ENCODE data around the gene POU2AF2.
"Not testable (repeated sequence)": the region's sequence is repeated elsewhere in the genome, so short reads cannot be mapped to it uniquely, and the experiment has no call there.

The POU2AF2 gene

GRCh38 chr11:111301842-111302118, 56.3 kb downstream of the POU2AF2 start:
- no peak for DNase-seq

GRCh38 chr11:111302298-111302697, 56.8 kb downstream of the POU2AF2 start:
- no peak for DNase-seq

- DNase-seq: no peak
Observed at GRCh38 chr11:111303461-111303860, 57.9 kb downstream of the POU2AF2 start.

- no peak for DNase-seq
Observed at GRCh38 chr11:111305162-111305802, 59.8 kb downstream of the POU2AF2 start.

DNA sequence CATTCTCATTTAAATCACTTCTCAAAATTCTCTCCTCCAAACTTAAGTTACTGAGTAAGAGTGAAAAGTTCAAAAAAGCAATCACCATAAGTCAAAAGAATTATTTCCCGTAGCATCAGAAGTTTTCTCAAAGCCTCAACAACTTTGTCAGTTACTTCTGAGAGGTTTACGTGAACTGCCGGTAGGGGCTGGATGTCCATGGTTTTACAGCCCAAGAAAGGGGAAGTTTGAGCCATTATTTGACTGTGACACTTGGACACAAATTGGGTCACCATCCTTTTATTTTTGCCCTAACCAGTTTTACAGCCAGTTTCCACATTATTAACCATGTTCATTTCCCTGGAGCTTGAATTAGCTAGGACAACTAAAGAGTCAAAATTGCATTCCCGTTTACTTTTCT, 60.4 kb downstream of the POU2AF2 start:
- no peak for DNase-seq

DNA sequence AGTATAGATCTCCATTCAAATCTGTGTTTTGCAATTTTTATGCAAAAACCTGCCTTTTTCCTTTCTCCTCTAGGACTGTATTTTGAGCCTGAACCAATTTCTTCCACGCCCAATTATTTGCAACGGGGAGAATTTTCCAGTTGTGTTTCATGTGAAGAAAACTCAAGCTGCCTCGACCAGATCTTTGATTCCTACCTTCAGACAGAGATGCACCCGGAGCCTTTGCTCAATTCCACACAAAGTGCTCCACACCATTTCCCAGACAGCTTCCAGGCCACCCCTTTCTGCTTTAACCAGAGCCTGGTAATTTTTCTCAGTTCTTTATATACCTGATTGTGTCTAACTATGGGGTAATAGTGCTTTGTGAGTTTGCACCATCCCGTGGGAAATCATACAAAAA, 60.8 kb downstream of the POU2AF2 start:
- DNase-seq: no peak

GRCh38 chr11:111307472-111308108, 62.1 kb downstream of the POU2AF2 start:
- DNase-seq: no peak

- no peak for DNase-seq
Observed at GRCh38 chr11:111308140-111308539, 62.6 kb downstream of the POU2AF2 start.

DNA sequence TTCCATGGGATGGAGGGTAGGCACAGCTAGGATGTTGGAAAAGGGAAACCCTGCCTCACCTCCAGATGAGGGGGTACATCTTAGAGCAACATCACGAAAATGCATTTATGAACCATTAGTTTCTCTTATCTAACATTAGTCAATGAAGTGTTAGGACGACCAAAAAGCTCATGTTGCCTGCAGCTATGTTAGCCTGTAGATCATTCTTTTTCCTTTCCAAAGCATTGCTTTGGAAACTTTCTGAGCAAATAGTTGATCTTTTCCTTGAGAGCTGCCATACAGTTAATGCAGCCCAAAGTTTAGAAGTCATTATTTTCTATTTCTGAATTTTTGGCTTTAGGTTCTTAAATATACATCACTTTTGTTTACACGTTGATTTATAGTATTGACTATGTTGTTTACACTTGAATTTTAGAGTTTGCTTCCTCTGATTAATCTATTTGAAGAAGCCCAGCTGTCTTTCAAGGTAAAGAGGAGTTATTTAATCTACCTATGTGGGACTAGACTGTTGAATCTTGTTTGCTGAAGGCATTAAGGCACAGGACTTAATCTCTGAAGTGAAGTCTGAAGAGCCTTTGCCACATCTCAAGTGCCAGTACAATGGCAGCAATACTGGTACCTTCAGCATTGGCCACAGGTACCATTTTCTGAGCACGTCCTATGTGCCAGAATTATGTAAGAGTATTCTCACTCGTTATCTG, 63.8 kb downstream of the POU2AF2 start:
- no peak for DNase-seq

DNA sequence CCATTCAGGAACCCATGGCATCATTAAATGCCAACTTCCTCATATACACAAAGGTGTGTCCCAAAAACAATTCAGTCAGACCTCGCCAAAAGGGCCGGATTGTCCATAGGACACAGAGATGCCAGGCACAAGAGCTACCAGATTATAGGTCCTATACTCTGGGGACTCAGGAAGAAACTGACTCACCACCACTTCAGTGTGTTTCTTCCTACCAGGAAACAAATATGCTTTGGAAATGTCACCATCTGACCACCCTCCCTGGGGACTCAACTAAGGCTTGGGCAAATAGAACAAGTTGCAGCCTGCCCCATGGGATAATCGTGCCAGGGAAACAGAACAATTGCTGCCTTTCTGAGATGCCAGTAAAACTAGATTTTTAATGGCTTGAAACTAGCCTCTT, 64.6 kb downstream of the POU2AF2 start:
- DNase-seq: no peak

DNA sequence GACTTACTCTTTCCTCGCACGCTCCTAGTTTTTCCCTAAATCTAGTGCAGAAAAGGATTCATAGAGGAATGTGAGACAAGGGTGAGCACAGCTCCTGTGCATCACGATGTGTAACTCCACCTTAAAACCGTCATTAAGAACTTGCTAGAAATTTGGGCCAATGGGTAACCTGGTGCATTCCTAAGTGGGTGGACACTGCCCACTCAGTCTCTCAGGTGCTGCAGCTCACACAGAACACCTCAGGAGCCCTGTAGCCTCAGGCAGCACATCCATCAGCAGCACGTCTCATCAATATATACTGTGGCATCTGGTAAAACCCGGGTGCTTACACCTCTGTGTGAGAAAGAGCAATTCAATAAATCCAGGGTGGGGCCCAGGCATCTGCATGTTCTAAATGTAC, 65.2 kb downstream of the POU2AF2 start:
- DNase-seq: no peak

- DNase-seq: no peak
Observed at GRCh38 chr11:111312076-111312475, 66.6 kb downstream of the POU2AF2 start.

DNA sequence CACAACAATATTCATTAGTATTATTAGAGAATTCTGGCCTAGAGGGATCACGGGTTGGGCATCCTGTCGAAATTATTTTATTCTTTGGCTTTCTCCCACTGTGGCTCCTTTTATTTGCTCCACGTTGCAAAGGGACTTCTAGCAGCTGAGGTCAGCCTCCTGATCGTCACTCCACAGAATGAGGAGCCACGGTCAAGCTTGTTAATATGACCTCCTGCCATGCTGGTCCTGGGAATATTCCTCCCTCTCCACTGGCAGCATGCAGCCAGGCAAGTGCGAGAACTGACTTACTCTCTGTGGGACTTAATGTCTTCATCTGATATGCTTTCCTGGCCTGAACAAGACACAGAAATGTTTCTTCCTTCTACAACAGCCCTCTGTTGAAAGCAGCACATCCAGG, 73.8 kb downstream of the POU2AF2 start:
- no peak for DNase-seq

DNA sequence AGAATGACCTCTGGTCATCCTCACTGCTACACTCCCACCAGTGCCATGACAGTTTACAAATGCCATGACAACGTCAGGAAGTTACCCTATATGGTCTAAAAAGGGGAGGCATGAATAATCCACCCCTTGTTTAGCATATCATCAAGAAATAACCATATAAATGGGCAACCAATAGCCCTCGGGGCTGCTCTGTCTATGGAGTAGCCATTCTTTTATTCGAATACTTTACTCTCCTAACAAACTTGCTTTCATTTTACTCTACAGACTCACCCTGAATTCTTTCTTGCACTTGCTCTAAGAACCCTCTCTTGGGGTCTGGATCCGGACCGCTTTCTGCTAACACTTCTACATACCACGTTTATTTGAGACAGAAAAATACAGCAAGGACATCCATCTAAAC, 74.7 kb downstream of the POU2AF2 start:
- DNase-seq: not testable (repeated sequence)

- DNase-seq: no peak
Observed at GRCh38 chr11:111320728-111321568, 75.4 kb downstream of the POU2AF2 start.

GRCh38 chr11:111322534-111322933, 77.0 kb downstream of the POU2AF2 start:
- DNase-seq: no peak

- peak in 1 of 56 donors; percentile 12 for DNase-seq
Observed at GRCh38 chr11:111324277-111324720, 78.8 kb downstream of the POU2AF2 start.

- no peak for DNase-seq
Observed at GRCh38 chr11:111325259-111325658, 79.7 kb downstream of the POU2AF2 start.

- DNase-seq: no peak
Observed at GRCh38 chr11:111326824-111327223, 81.3 kb downstream of the POU2AF2 start.

GRCh38 chr11:111327908-111328624, 82.5 kb downstream of the POU2AF2 start:
- DNase-seq: peak in 5 of 56 donors; percentile 11 to 25 (median 14)

All from nucleus accumbens (tissue), 56 donors.